ENCODE data around the gene CMSS1. TPM values are rescaled to one million over a fixed set of nuclear protein-coding genes. Genes with fewer than 3 reads are reported as not detected.

CMSS1 gene
- total and polyA plus RNA-seq, 2 of the 13 experiments (the other 11 are each of a cell fraction or from before 2014, with no cell fraction given) = 6.4 to 48.7 TPM

- TF ChIP-seq SOX6 (IDR thresholded peaks at IDR 0.05) (no peak), SOX6 (CRISPR knock-in tag; IDR thresholded peaks at IDR 0.05) (peak; percentile 57; the same call in 1 of the 2 replicates), ZGPAT (CRISPR knock-in tag; IDR thresholded peaks at IDR 0.05) (peak; percentile 54), AHDC1 (CRISPR knock-in tag; IDR thresholded peaks at IDR 0.05; ENCODE audit: borderline replicate concordance) (no peak; the same call in 1 of the 2 replicates), SP2 (CRISPR knock-in tag; IDR thresholded peaks at IDR 0.05) (no peak), ZBTB10 (CRISPR knock-in tag; IDR thresholded peaks at IDR 0.05; ENCODE audit: borderline replicate concordance) (no peak), KMT2A (CRISPR knock-in tag; IDR thresholded peaks at IDR 0.05) (no peak), ZNF468 (CRISPR knock-in tag; IDR thresholded peaks at IDR 0.05) (no peak), RAD51 (IDR thresholded peaks at IDR 0.05; ENCODE audit: borderline replicate concordance) (no peak), ZNF614 (CRISPR knock-in tag; IDR thresholded peaks at IDR 0.05; ENCODE audit: borderline replicate concordance) (no peak), ZNF530 (CRISPR knock-in tag; IDR thresholded peaks at IDR 0.05; ENCODE audit: low read depth) (no peak), PCBP2 (optimal IDR thresholded peaks at IDR 0.05; ENCODE audit: low read depth, low read length, poor library complexity, severe bottlenecking) (no peak), ESRRA (CRISPR knock-in tag; IDR thresholded peaks at IDR 0.05; ENCODE audit: low read depth) (no peak), SRF (IDR thresholded peaks at IDR 0.05; ENCODE audit: low read depth, low read length) (no peak), ZNF800 (CRISPR knock-in tag; IDR thresholded peaks at IDR 0.05) (no peak)
These were observed 280.5 kb downstream of the CMSS1 start (continued) for GRCh38 chr3:100097919-100098783.

Data from HepG2 (cell line).